GM23248 (cell line): Measurements from ENCODE around the gene MYBPC3.

Experiments
- EZH2 ChIP-seq: fragments of 200-600 bp; sonication (generic); IDR thresholded peaks from 2 replicates; pipeline ENCODE4 v1.6.1; 2018; ENCODE audit warnings: antibody characterized with exemption, mild to moderate bottlenecking; ENCODE audit not compliant: insufficient read depth, poor library complexity, severe bottlenecking
- EZH2phosphoT487 ChIP-seq: fragments of 200-600 bp; sonication (generic); IDR thresholded peaks from 2 replicates; pipeline ENCODE4 v1.6.1; 2018; ENCODE audit warnings: antibody characterized with exemption, moderate library complexity, mild to moderate bottlenecking, low read depth; ENCODE audit not compliant: insufficient read depth

GRCh38 chr11:47306484-47306844, 46.0 kb downstream of the MYBPC3 start:
- TF ChIP-seq EZH2 (no peak), EZH2phosphoT487 (no peak)
